GM23248 (cell line): ENCODE data around the gene IQGAP3.

Experiments used
- EZH2 ChIP-seq: fragments of 200-600 bp; sonication (generic); IDR thresholded peaks from 2 replicates; pipeline ENCODE4 v1.6.1; 2018; ENCODE audit warnings: antibody characterized with exemption, mild to moderate bottlenecking; ENCODE audit not compliant: insufficient read depth, poor library complexity, severe bottlenecking
- EZH2phosphoT487 ChIP-seq: fragments of 200-600 bp; sonication (generic); IDR thresholded peaks from 2 replicates; pipeline ENCODE4 v1.6.1; 2018; ENCODE audit warnings: antibody characterized with exemption, moderate library complexity, mild to moderate bottlenecking, low read depth; ENCODE audit not compliant: insufficient read depth

GRCh38 chr1:156591432-156592157 is 19.2 kb upstream of the IQGAP3 start, which contains the start of gene NAXE:
- TF ChIP-seq EZH2 (no peak), EZH2phosphoT487 (no peak)
